ENCODE measurements around the gene SVIL. TPM values are rescaled to one million over a fixed set of nuclear protein-coding genes. Genes with fewer than 3 reads are reported as not detected.

SVIL gene
- total RNA-seq, 4 donors from 2014 or later: 1,040 to 1,354 (median 1,121) TPM

DNA sequence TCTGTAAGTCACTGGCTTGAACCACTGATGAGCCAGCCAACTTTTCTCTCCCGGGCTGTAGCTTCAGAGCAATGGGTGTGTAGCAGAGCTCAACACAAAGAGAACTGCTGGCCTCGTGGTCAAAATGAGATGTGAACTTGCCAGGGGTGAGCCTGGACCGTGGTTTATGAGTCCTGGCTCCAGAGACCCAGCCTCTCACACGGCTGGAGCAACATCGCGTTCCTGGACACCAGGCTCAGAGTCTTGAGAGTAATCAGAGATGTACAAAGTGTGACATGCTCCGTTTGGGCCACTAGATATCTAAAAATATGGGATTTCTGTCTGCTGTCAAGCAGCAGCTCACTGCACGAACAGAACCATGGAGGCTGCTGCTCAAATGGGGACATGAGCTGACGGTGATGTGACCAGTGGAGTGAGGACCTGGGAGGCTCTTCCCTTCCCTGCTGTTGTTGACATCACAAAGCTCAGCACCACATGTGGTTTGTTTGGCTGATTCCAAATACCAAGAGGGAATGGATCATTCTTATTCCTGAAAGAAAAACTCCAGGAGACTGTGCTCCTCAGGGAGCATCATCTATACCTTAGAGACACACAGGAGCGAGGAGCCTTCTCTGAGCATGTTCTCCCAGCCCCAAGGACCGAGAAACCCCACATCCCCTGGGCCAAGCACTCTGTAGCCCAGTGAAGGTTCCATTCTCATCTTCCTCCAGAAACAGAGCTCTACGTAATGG, 9.2 kb upstream of the SVIL start:
- H3K27me3 ChIP-seq: no peaks in the 10 kb centered on the region
- H3K36me3 ChIP-seq: no peaks in the 10 kb centered on the region
- H3K4me3 ChIP-seq: peak overlapping the region; percentile 22 to 53 (median 42)
- TF ChIP-seq, protein P1, sequence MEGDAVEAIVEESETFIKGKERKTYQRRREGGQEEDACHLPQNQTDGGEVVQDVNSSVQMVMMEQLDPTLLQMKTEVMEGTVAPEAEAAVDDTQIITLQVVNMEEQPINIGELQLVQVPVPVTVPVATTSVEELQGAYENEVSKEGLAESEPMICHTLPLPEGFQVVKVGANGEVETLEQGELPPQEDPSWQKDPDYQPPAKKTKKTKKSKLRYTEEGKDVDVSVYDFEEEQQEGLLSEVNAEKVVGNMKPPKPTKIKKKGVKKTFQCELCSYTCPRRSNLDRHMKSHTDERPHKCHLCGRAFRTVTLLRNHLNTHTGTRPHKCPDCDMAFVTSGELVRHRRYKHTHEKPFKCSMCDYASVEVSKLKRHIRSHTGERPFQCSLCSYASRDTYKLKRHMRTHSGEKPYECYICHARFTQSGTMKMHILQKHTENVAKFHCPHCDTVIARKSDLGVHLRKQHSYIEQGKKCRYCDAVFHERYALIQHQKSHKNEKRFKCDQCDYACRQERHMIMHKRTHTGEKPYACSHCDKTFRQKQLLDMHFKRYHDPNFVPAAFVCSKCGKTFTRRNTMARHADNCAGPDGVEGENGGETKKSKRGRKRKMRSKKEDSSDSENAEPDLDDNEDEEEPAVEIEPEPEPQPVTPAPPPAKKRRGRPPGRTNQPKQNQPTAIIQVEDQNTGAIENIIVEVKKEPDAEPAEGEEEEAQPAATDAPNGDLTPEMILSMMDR (IDR thresholded peaks at IDR 0.05 in 4 of 5, conservative IDR thresholded peaks at IDR 0.05 in 1 of 5): no peak
- TF ChIP-seq POLR2A (IDR thresholded peaks at IDR 0.05): peak; percentile 67 to 89
- intact Hi-C loops (cut with DNase I; ENCODE audit: low total_unique reads) (loop anchor here (2.0 to 5.0 kb wide), 2 partner anchors 91 to 303 kb away; no protein-coding TSS in a partner anchor), in situ Hi-C loops (cut with MboI; ENCODE audit: low sequenced_read_pairs in 4 of 4) (loop anchor here in 3 of 4 donors (25.0 kb wide), 2 partner anchors 218 to 318 kb away; no protein-coding TSS in a partner anchor)
- no peaks in the 10 kb centered on the region for H3K9me3 ChIP-seq
- H3K27ac ChIP-seq: peak overlapping the region; percentile 95 to 96 (median 96)
- ATAC-seq (peak; percentile 46 to 61), DNase-seq (peak; percentile 95 to 96)
- peaks cover 61 to 68% of the 10 kb centered on the region in 2 donors for H3K4me1 ChIP-seq

DNA sequence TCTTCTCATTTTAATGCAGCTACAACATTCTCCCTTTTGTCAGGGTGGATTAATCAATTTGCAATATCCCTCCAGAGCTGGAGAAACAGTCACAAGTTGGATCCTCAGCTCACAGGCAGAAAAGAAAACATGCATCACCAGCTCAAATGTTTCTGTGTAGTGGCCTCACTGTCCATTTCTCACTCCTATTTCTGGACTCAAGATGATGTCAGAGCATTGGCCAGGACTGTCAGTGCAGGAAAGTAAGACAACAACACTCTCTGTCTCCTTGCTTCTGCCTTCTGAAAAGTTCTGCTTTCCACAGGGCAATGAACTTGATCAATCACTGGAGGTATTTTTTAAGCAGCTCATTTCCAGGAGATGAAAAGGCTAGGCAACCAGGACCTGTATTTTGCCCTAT, 8.2 kb upstream of the SVIL start:
- TF ChIP-seq POLR2A (IDR thresholded peaks at IDR 0.05): peak; percentile 61 to 79
- TF ChIP-seq, protein P1 (IDR thresholded peaks at IDR 0.05 in 4 of 5, conservative IDR thresholded peaks at IDR 0.05 in 1 of 5): no peak

DNA sequence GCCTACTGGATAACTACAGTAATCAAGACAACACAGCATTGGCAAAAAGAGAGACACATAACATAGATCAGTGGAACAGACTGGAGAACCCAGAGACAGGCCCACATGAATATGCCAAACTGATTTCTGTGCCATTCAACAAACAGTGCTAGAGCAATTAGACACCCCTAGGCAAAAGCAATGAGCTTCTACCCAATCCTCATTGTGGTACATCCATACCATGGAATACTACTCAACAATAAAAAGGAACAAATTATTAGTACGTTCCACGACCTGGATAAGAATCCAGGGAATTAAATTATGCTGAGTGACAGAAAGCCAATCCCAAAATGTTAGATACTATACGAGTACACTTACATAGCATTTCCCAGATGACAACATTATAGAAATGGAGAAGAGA, 2.8 kb upstream of the SVIL start:
- intact Hi-C loops (cut with DNase I; ENCODE audit: low total_unique reads): no loop called here
- Histone ChIP-seq H3K27ac (peak overlapping the region; percentile 95 to 96 (median 96)), H3K36me3 (no peaks in the 10 kb centered on the region), H3K27me3 (no peaks in the 10 kb centered on the region), H3K4me3 (no peak overlapping the region), H3K9me3 (no peaks in the 10 kb centered on the region), H3K4me1 (peaks cover 28 to 35% of the 10 kb centered on the region in 2 donors)
- DNase-seq (no peak), ATAC-seq (no peak)
- in situ Hi-C loops (cut with MboI; ENCODE audit: low sequenced_read_pairs in 4 of 4): loop anchor here in 3 of 4 donors (25.0 kb wide), 2 partner anchors 225 to 325 kb away; no protein-coding TSS in a partner anchor
- TF ChIP-seq, protein P1 (IDR thresholded peaks at IDR 0.05 in 4 of 5, conservative IDR thresholded peaks at IDR 0.05 in 1 of 5): no peak
- TF ChIP-seq POLR2A (IDR thresholded peaks at IDR 0.05): no peak

More for the DNA sequence above, 8.2 kb upstream of the SVIL start:
- H3K4me1 ChIP-seq: peaks cover 52 to 59% of the 10 kb centered on the region in 2 donors
- H3K4me3 ChIP-seq: peak overlapping the region; percentile 11 to 44 (median 42)
- peak; percentile 73 for ATAC-seq
- no peaks in the 10 kb centered on the region for H3K27me3 ChIP-seq
- DNase-seq: peak; percentile 83 to 84
- H3K27ac ChIP-seq: peak overlapping the region; percentile 95 to 96 (median 96)
- H3K9me3 ChIP-seq: no peaks in the 10 kb centered on the region
- intact Hi-C loops (cut with DNase I; ENCODE audit: low total_unique reads) (loop anchor here (2.0 to 5.0 kb wide), 2 partner anchors 92 to 304 kb away; no protein-coding TSS in a partner anchor), in situ Hi-C loops (cut with MboI; ENCODE audit: low sequenced_read_pairs in 4 of 4) (loop anchor here in 3 of 4 donors (25.0 kb wide), 2 partner anchors 219 to 319 kb away; no protein-coding TSS in a partner anchor)
- no peaks in the 10 kb centered on the region for H3K36me3 ChIP-seq

DNA sequence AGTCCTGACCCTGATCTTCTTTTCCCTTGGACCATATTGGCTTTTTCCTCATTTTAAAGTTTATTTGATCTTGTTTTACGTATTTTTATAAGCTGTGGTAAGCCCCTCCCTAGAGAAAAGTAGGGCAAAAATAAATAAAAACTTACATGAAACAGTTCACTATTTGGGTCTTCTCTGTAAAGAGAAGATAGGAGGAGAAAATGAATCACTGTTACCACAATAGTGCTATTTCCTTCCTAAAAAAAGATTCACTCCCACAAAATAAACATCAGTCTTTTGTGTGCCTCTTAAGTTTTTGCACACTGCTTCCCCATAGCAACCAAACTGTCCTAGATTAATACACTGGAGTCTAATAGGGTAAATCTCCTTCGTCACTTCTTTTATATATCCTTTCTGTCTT, 1.4 kb upstream of the SVIL start:
- H3K4me1 ChIP-seq: peaks cover 15 to 23% of the 10 kb centered on the region in 2 donors
- H3K4me3 ChIP-seq: peak overlapping the region in 2 of 4 donors; percentile 2 to 73
- H3K9me3 ChIP-seq: no peaks in the 10 kb centered on the region
- in situ Hi-C loops (cut with MboI; ENCODE audit: low sequenced_read_pairs in 4 of 4) (loop anchor here in 3 of 4 donors (25.0 kb wide), 2 partner anchors 226 to 326 kb away; no protein-coding TSS in a partner anchor), intact Hi-C loops (cut with DNase I; ENCODE audit: low total_unique reads) (no loop called here)
- TF ChIP-seq, protein P1 (IDR thresholded peaks at IDR 0.05 in 4 of 5, conservative IDR thresholded peaks at IDR 0.05 in 1 of 5): no peak
- no peak for TF ChIP-seq POLR2A (IDR thresholded peaks at IDR 0.05)
- H3K27ac ChIP-seq: peak overlapping the region; percentile 95 to 96 (median 96)
- no peak for ATAC-seq
- peaks cover 0 to 3% of the 10 kb centered on the region in 2 donors for H3K36me3 ChIP-seq
- DNase-seq: no peak
- H3K27me3 ChIP-seq: no peaks in the 10 kb centered on the region
